ENCODE data around the gene TMEM242.

The TMEM242 gene

DNA sequence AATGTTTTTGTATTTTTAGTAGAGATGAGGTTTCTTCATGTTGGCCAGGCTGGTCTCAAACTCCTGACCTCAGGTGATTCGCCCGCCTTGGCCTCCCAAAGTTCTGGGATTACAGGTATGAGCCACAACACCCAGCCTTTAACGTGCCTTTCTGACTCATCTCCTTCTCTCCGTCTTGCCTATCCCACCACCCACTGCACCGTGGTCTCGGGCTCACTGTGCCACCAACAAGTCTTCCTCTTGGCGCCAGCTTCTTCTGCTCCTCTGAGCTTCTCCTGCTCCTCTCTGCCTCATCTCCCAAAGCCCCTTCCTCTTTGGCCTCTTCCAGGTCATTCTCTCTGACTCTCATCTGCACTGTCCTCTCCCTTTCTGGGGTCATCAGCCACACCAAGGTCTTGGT is 41.0 kb downstream of the TMEM242 start:
- no peak for TF ChIP-seq JUND (IDR thresholded peaks at IDR 0.05; ENCODE audit: low read depth)
- in situ Hi-C loops (cut with HindIII; ENCODE audit: low pct_unique_long_range_greater_than_20kb, low sequenced_read_pairs) = no loop called here
- no peak for DNase-seq (ENCODE audit: low read depth in 1 of 2, low spot score in 1 of 2)

DNA sequence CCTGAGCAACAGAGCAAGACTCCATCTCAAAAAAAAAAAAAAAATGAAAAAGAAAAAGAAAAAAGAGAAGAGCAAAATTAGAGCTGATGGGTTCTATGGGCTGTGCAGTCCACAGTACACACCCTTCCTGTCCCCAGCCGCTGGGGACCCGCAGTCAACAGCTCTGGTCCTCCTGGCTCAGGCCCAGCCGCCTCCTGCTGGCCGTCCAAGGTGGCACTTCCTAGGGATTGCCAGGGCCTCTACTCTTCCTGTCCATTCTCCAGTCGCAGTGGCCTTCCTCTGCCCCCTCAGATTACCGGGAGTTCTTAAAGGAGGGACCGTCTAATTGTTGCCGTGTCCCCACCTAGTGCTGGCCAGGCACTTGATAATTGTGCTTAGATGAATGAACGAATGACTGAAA is 41.7 kb downstream of the TMEM242 start:
- TF ChIP-seq JUND (IDR thresholded peaks at IDR 0.05; ENCODE audit: low read depth) = no peak
- in situ Hi-C loops (cut with HindIII; ENCODE audit: low pct_unique_long_range_greater_than_20kb, low sequenced_read_pairs) = no loop called here
- peak in 1 of 2 experiments; percentile 41 for DNase-seq (ENCODE audit: low read depth in 1 of 2, low spot score in 1 of 2)

DNA sequence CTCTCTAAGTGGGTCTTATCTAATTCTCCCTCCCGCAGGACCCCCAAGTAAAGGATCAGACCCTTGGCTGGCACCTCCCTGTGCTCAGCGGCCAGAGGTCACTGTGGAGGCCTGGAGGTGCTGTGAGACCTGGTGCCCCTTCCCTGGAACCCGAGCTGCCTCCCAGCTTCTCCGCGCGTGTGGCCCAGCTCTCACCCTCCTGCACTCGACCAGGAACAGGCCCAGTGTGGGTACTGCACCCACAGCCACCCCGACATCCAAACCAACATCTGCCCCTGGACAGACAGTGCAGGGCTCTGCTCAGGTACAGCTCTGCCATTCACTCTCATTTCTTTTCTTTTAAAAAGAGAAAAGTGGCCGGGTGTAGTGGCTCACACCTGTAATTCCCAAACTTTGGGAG is 42.4 kb downstream of the TMEM242 start:
- in situ Hi-C loops (cut with HindIII; ENCODE audit: low pct_unique_long_range_greater_than_20kb, low sequenced_read_pairs) = no loop called here
- DNase-seq (ENCODE audit: low read depth in 1 of 2, low spot score in 1 of 2) = no peak
- TF ChIP-seq JUND (IDR thresholded peaks at IDR 0.05; ENCODE audit: low read depth) = no peak

DNA sequence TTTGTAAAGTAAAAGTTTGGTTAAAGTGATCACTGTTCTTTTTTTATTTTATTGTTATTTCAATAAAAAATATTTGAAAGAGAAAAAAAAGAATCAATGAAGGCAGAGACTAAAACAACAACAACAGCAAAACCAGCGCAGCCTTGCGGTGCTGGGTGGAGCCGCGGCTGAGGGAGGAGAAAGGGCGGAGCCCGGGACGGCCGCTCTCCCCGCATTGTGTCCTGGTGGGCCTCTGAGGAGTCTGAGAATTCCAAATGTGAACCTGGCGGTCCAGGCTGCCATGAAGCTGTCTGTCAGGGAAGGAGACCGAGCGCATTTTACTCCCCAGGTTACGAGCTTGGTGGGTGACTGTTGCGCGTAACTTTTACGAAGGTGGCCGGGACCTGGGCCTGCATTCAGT is 43.2 kb downstream of the TMEM242 start:
- TF ChIP-seq JUND (IDR thresholded peaks at IDR 0.05; ENCODE audit: low read depth) = no peak
- DNase-seq (ENCODE audit: low read depth in 1 of 2, low spot score in 1 of 2) = no peak
- in situ Hi-C loops (cut with HindIII; ENCODE audit: low pct_unique_long_range_greater_than_20kb, low sequenced_read_pairs) = no loop called here

DNA sequence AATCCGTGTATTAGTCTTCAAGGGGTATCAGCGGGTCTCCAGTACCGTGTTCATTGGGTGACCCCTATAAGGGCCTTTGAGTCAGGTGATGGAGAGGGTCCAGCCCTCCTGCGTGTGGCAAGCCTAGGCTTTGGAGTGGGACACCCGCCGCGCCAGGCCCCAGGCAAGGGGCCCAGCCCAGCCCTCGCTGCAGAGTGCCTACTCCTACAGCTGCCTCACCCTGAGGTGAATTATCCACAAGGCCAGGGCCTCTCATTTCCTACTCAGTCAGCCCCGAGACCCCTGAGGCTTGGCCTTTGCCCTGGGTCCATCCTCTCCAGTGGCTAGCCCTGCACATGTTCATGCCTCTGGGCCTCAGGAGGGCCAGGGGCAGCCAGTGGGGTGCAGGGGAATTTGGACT is 45.1 kb downstream of the TMEM242 start:
- DNase-seq (ENCODE audit: low read depth in 1 of 2, low spot score in 1 of 2) = no peak
- no peak for TF ChIP-seq JUND (IDR thresholded peaks at IDR 0.05; ENCODE audit: low read depth)
- in situ Hi-C loops (cut with HindIII; ENCODE audit: low pct_unique_long_range_greater_than_20kb, low sequenced_read_pairs) = no loop called here

DNA sequence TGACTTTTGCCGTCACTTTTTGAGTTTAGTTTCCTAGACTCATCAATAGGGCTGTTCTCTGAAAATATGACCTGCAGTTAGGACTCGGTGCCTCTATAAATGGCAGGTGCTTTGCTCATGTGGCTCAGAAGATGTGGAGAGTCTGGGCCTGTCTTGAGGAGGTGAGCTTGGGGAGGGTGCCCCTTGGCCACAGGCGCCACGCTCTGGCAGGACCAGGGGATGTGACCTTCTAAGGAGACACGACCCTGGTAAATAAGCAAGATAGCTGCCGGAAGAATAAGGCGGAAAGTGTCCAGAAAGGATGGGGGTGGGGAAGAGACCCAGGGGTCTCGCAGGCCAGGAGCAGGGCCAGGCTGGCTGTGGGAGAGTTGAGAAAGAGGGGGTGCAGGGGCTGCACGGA is 46.6 kb downstream of the TMEM242 start:
- no peak for DNase-seq (ENCODE audit: low read depth in 1 of 2, low spot score in 1 of 2)
- TF ChIP-seq JUND (IDR thresholded peaks at IDR 0.05; ENCODE audit: low read depth) = no peak
- in situ Hi-C loops (cut with HindIII; ENCODE audit: low pct_unique_long_range_greater_than_20kb, low sequenced_read_pairs) = no loop called here

DNA sequence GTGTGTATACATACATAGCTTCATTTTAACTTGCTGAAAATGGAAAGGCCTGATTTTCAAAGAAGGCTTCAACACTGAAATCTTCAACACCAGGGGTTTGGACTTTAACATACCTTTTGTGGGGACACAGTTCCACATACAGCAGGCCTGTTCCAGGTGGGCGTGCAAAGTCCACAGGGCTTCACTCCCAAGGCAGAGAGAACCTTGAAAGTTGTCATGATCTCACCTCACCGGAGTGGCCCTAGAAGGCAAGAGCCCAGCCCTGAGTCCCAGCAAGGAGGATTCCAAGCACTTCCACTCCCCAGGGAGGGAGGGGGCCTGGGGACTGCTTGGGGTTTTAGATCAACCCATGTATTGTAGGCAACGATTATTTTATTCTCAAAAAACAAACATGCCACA is 47.2 kb downstream of the TMEM242 start:
- in situ Hi-C loops (cut with HindIII; ENCODE audit: low pct_unique_long_range_greater_than_20kb, low sequenced_read_pairs) = no loop called here
- no peak for DNase-seq (ENCODE audit: low read depth in 1 of 2, low spot score in 1 of 2)
- TF ChIP-seq JUND (IDR thresholded peaks at IDR 0.05; ENCODE audit: low read depth) = no peak

DNA sequence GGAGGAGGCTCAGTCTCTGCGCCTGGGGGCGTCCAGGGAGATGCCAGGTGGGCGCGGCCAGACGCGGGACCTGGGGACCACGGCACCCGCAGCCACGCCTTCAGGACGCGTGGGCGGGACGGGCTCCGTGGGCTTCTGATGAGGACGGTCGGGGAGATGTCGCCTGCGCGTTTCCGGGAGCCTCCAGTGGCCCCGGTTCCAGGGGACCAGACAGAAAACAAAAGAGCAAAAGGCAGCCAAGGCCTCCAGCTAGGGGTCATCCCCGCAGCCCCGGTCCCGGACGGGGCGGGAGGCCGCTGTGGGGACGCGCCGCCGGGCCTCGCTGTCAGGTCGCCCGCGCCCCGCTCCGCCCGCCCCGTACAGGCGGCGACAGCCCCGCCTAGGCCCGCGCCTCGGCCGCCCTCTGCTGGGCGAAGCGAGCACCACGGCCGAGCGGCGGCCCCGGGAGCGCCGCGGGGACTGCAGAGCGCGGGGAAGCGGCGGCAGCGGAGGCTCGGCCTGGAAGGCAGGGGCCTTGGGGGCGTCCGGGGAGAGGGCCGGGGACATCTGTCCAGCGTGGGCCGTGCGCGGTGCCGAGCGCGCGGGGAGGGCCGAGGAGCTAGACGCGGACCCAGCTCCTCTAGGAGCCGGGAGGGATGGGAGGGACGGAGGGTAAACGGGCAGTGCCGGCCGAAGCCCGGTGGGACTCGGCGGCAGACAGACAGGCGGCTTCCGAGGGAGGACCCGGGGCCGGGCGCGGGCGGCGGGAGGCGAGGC is 48.7 kb downstream of the TMEM242 start:
- no peak for TF ChIP-seq JUND (IDR thresholded peaks at IDR 0.05; ENCODE audit: low read depth)
- in situ Hi-C loops (cut with HindIII; ENCODE audit: low pct_unique_long_range_greater_than_20kb, low sequenced_read_pairs) = no loop called here
- peak; percentile 64 to 65 for DNase-seq (ENCODE audit: low read depth in 1 of 2, low spot score in 1 of 2)

DNA sequence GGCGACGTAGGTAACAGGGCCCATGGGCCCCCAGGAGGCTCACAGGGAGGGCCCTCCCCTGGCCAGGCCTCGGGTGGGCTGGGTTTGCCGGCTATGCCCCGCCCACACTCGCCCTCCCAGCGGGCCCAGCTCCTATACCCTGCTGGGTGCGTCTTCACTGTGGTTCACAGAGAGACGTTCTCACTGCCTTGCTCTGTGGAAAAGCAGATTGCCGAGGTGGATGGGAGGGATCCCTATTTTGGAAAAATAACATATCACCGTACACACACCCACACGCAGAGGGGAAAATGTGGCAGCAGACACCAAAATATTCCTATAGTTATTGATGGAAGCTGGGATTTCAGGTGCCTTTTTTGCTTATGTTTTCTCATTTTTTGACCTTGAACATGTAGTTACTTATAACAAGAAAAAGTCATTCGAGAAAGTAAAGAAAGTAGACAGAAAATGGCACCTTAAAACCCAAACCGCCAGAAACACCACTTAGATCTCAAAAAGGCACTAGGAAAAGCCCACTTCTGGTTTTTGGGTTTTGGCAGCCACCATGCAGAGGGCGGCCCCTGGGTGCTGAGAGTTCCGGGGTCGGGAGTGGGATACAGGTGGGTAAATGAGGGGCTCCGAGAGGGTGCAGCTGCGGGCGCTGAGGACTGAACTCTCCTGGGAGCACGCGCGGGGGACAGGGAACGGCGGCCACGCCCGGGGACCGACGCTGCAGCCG is 49.4 kb downstream of the TMEM242 start:
- peak; percentile 41 to 52 for DNase-seq (ENCODE audit: low read depth in 1 of 2, low spot score in 1 of 2)
- TF ChIP-seq JUND (IDR thresholded peaks at IDR 0.05; ENCODE audit: low read depth) = no peak
- in situ Hi-C loops (cut with HindIII; ENCODE audit: low pct_unique_long_range_greater_than_20kb, low sequenced_read_pairs) = no loop called here

DNA sequence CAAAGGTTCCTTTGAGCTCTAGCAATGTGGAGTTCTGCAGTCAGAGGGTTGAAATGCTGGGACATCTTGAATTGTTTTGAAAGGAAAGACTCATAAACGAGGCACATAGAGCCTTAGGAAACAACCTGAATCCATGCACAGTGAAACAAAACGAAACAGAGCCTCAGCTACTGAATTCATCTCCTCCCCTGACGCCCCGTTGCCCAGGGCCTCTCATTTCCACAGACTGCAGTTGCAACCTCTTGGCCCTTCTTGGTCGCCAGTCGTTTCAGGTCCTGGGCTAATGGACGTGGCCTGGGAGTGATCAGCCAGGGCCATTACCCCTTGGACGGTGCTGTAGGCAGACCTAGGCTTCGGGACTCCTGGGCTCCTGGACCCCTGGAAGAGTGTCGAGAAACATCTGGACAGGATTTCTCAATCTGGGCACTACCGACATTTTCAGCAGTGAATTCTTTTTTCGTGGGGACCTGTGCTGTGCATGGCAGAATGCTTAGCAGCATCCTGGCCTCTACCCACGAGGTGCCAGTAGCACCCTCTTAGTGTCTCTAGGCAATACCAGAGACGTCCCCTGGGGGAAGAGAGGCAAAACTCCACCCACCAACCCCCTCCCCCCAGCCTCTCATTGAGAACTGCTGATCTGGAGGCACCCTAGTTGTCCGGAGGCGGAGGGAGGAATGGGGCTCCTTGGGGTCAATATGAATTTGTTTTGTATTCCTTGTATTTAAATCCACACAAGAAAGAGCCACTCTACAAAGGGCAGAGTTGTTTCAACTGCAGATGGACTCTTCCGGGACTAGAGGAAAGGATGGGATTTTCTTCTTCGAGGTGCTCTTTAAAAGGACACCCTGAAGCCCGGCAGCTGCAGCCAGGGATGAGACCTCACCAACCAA is 50.2 kb downstream of the TMEM242 start:
- no peak for DNase-seq (ENCODE audit: low read depth in 1 of 2, low spot score in 1 of 2)
- in situ Hi-C loops (cut with HindIII; ENCODE audit: low pct_unique_long_range_greater_than_20kb, low sequenced_read_pairs) = no loop called here
- TF ChIP-seq JUND (IDR thresholded peaks at IDR 0.05; ENCODE audit: low read depth) = no peak

DNA sequence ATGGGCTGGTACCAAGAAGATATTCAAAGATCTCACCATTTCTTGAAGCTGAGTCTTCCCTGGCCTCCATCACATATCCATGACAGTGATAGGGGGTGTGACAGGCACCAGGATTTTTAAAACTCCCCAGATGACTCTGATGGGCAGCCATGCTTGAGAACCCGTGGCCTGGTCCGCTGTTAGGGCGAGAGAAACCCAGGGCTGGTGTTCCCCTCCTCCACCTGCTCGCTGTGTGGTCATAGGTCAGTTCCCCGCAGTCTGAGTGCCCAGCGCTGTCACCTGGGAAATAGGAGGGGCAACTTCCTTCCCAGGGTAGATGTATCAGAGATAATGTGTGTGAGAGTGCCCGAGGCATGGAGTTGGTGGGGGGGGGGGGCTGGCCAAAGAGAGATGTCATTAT is 50.9 kb downstream of the TMEM242 start:
- in situ Hi-C loops (cut with HindIII; ENCODE audit: low pct_unique_long_range_greater_than_20kb, low sequenced_read_pairs) = no loop called here
- DNase-seq (ENCODE audit: low read depth in 1 of 2, low spot score in 1 of 2) = no peak
- no peak for TF ChIP-seq JUND (IDR thresholded peaks at IDR 0.05; ENCODE audit: low read depth)

DNA sequence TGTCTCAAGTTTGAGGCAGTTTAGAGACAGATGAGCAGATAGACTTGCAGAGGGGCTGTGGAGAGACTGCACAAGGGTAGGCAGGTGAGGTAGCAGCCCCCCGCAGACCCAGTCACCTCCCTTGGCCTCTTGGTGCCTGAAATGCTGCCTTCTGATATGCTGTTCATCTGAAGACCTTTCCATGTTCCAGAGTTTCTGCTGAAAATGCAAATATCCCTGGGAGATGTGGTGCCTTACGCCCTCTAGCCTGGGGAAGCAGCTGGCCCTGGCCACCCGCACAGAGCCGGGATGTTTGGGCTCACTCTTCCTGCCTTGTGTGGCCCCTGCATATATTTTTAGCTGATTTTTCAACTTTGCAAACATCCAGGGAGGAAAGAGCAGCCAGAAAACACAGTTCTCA is 51.4 kb downstream of the TMEM242 start:
- DNase-seq (ENCODE audit: low read depth in 1 of 2, low spot score in 1 of 2) = no peak
- in situ Hi-C loops (cut with HindIII; ENCODE audit: low pct_unique_long_range_greater_than_20kb, low sequenced_read_pairs) = no loop called here
- no peak for TF ChIP-seq JUND (IDR thresholded peaks at IDR 0.05; ENCODE audit: low read depth)

DNA sequence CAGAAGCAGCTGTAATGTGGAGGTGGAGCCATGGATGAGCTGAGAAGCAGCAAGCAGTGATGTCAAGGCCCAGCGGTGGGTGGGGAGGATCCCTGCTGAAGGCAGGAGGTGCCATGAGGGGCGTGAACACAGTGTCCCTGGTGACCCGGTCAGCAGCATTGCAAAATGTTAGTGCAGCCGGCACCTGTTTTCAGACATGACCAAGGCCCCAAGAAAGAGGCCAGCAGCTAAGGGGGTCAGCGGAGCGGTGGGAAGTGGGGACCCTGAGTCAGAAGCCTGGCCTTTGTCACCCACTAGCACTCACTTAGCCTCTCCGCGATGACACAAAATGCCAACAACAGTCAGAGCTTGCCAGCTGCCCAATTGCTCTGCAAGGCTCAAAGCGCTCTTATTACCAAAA is 51.9 kb downstream of the TMEM242 start:
- no peak for TF ChIP-seq JUND (IDR thresholded peaks at IDR 0.05; ENCODE audit: low read depth)
- DNase-seq (ENCODE audit: low read depth in 1 of 2, low spot score in 1 of 2) = no peak
- in situ Hi-C loops (cut with HindIII; ENCODE audit: low pct_unique_long_range_greater_than_20kb, low sequenced_read_pairs) = no loop called here

All from T47D (cell line).